Transverse colon (tissue), 4 donors: ENCODE data around the gene ASB13. TPM values are rescaled to one million over a fixed set of nuclear protein-coding genes. Genes with fewer than 3 reads are reported as not detected.

Source experiments
- DNase-seq: peaks from one replicate; pipeline ENCODE4 v3.0.0-alpha.2; 2019
- H3K27ac ChIP-seq, 4 donors: fragments of 200-600 bp; sonication (generic); 2 replicates each; pipeline ENCODE4 v1.5.1; 2016 to 2018; ENCODE audit warnings: inconsistent platforms in 4 of 4
- H3K27me3 ChIP-seq: fragments of 200-600 bp; sonication (generic); 2 replicates; pipeline ENCODE4 v1.5.1; 2017; ENCODE audit warnings: inconsistent platforms
- H3K36me3 ChIP-seq, 4 donors: fragments of 200-600 bp; sonication (generic); 2 replicates each; pipeline ENCODE4 v1.5.1; 2017 to 2019; ENCODE audit warnings: inconsistent platforms in 4 of 4
- H3K4me1 ChIP-seq, 4 donors: fragments of 200-600 bp; sonication (generic); 2 replicates each; pipeline ENCODE4 v1.5.1; 2017 to 2020; ENCODE audit warnings: inconsistent platforms in 4 of 4
- H3K4me3 ChIP-seq, 4 donors: fragments of 200-600 bp; sonication (generic); 1 replicate in 1 of 4; 2 replicates in 3 of 4; pipeline versions ENCODE4 v1.5.1 to v1.6.1; 2017 to 2019; ENCODE audit warnings: inconsistent platforms in 4 of 4
- H3K9me3 ChIP-seq, 2 donors: fragments of 200-600 bp; sonication (generic); 2 replicates each; pipeline ENCODE4 v1.5.1; 2017 to 2019; ENCODE audit warnings: inconsistent platforms in 2 of 2
- CTCF ChIP-seq, 5 experiments: fragments of 200-600 bp in 3 of 5; fragments of 450-650 bp in 2 of 5; sonication (generic) in 3 of 5; IDR thresholded peaks; 1 replicate in 2 of 5; 2 replicates in 3 of 5; pipeline ENCODE4 v1.5.1; 2016 to 2017; ENCODE audit warnings: antibody characterized with exemption in 5 of 5, inconsistent platforms in 3 of 5, mild to moderate bottlenecking in 2 of 5, moderate library complexity in 1 of 5
- EP300 ChIP-seq: sonication (generic); formaldehyde crosslinking; IDR thresholded peaks from one replicate; pipeline ENCODE4 v1.6.1; 2017; ENCODE audit warnings: antibody characterized with exemption, low read depth
- POLR2A ChIP-seq: fragments of 450-650 bp; IDR thresholded peaks from one replicate; pipeline ENCODE4 v1.6.1; 2016; ENCODE audit warnings: antibody characterized with exemption, mild to moderate bottlenecking, moderate library complexity
- POLR2AphosphoS5 ChIP-seq, 3 donors: sonication (generic); formaldehyde crosslinking; IDR thresholded peaks; one replicate each; pipeline ENCODE4 v1.6.1; 2016; ENCODE audit warnings: antibody characterized with exemption in 3 of 3
- WGBS, 2 donors: methylation state at CpG; one replicate each; pipeline ENCODE4 v1.1.5; 2018; ENCODE audit warnings: low coverage in 1 of 2; 5-methylcytosine and 5-hydroxymethylcytosine counted together
- in situ Hi-C, 4 donors: fragments of 200-750 bp; cut with MboI; loops; one replicate each; pipeline versions ENCODE4 v1.15.0 to v1.15.1; 2017; ENCODE audit warnings: low sequenced_read_pairs in 3 of 4, low pct_ligation_motif_present in 1 of 4, low pct_unique_long_range_greater_than_20kb in 1 of 4
- intact Hi-C: fragments of 100-400 bp; cut with DNase I; formaldehyde crosslinking; loops from one replicate; pipeline ENCODE4 v1.15.1; 2023; ENCODE audit warnings: low total_unique reads
- total RNA-seq, 4 donors: library from RNA; depleted of rRNA; stranded (reverse); fragments of >200 nt; gene quantifications; one replicate each; pipeline ENCODE4 v1.1.0, GENCODE V29; 2016

Gene ASB13
- total RNA-seq, 4 donors from 2014 or later, result 14.5 to 73.3 (median 61.0) TPM

DNA sequence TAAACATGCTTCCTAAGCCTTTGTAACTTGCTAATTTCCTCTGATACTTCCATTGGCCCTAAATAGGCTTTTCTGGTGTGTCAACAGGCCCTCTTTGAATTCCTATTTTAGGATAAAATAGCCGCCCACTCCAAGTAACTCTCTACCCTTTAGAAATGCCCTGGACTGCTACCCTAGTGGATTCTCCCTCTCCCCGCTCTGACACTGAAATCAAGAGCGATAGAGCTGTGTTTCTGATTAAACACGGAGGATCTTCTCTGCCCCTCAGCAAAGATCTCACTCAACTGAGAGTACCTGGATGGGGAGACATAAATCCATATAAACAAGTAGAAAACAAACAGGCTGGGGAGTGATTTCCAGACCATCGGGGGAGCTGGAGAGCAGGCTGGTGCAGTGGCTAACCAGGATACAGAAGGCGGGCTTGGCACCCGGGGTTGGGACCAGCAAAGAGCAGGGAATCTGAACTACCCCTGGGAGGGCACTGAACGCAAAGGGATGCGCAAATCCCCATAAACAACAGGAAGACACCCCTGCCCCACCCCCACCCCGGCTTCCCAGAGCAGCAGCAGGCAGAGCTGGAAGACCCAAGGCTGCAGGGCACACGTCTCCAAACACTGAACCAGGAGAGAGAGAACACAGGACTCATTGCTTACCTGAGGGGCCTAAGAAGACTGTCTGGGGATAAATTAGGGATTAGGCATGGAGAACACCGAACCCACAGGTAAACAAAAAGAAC lies 2.5 kb downstream of the ASB13 start:
- Histone ChIP-seq H3K9me3 (no peaks in the 10 kb centered on the region), H3K27me3 (no peaks in the 10 kb centered on the region), H3K4me3 (no peak overlapping the region), H3K27ac (no peak overlapping the region), H3K4me1 (peaks cover 18 to 68% (median 30%) of the 10 kb centered on the region in 4 donors), H3K36me3 (no peaks in the 10 kb centered on the region)
- intact Hi-C loops, result no loop called here
- 69 to 80% methylated on average over 1 to 12 of the region's 12 CpGs for WGBS, 2 donors
- no peak for TF ChIP-seq EP300
- TF ChIP-seq POLR2AphosphoS5 (IDR thresholded peaks at IDR 0.05), result no peak
- TF ChIP-seq CTCF (IDR thresholded peaks at IDR 0.05), result no peak
- no peak for TF ChIP-seq POLR2A
- in situ Hi-C loops, result no loop called here
- no peak for DNase-seq

DNA sequence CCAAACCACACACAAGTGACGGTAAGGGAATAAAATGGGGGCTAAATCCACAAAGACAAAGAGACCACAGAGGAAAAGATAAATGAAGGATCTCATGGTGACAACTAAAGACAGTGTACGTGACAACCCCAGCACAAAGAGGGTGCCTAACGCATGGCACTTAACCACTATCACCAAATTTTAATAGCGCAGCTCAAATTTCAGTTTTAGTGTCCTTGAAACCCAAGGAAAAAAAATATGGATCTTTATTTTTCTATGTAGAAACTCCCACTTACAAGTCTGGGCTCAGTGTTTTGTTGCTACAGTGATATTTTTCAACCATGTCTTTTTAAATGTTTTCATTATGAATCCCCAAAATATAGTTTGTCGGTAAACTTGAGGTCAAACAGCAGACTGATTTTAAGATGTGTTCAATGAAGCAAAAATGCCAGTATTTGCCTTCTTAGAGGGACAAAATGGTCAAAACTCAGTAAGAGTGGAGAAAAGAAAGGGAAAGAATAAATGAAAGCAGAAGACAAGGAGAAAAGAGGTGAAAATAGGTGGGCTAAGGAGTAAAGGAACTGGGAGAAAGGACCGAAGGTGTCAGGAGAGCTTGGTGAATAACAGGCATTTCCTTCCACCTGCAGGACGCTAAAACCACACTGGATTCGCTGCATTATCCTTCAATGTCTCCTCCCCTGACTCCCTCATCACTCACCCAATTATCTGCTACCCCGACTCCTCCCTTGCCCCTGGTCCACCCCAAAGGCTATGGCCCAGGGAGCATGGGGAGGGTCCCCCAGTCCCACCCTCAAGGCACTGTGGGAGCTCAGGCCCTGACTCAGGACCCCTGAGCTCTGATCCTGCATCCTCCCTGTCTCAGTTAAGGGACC lies 3.5 kb downstream of the ASB13 start:
- in situ Hi-C loops (no loop called here), intact Hi-C loops (no loop called here)
- Histone ChIP-seq H3K9me3 (no peaks in the 10 kb centered on the region), H3K27ac (no peak overlapping the region), H3K27me3 (no peaks in the 10 kb centered on the region), H3K36me3 (no peaks in the 10 kb centered on the region), H3K4me3 (no peak overlapping the region), H3K4me1 (peaks cover 18 to 68% (median 30%) of the 10 kb centered on the region in 4 donors)
- no peak for DNase-seq
- no peak for TF ChIP-seq EP300
- TF ChIP-seq POLR2A, result no peak
- TF ChIP-seq POLR2AphosphoS5 (IDR thresholded peaks at IDR 0.05), result no peak
- TF ChIP-seq CTCF (IDR thresholded peaks at IDR 0.05), result no peak
- WGBS, 2 donors, result 73 to 90% methylated on average over 8 to 9 of the region's 9 CpGs

GRCh38 chr10:5661043-5661442 lies 5.4 kb downstream of the ASB13 start:
- Histone ChIP-seq H3K4me1 (peaks cover 13 to 68% (median 30%) of the 10 kb centered on the region in 4 donors), H3K9me3 (no peaks in the 10 kb centered on the region), H3K27ac (peak overlapping the region in 2 of 4 donors; percentile 64 to 75), H3K27me3 (no peaks in the 10 kb centered on the region), H3K4me3 (no peak overlapping the region), H3K36me3 (no peaks in the 10 kb centered on the region)
- intact Hi-C loops, result no loop called here
- DNase-seq, result no peak
- no peak for TF ChIP-seq POLR2A
- no peak for TF ChIP-seq EP300
- TF ChIP-seq CTCF (IDR thresholded peaks at IDR 0.05), result no peak
- TF ChIP-seq POLR2AphosphoS5 (IDR thresholded peaks at IDR 0.05), result no peak
- WGBS, 2 donors, result 86% methylated on average over 6 of the region's 6 CpGs; no CpG with 5 or more reads in 1 of the 2 donors
- in situ Hi-C loops, result no loop called here

- DNase-seq, result peak; percentile 63
- WGBS, 2 donors, result 50 to 92% methylated on average over 2 to 16 of the region's 16 CpGs
- H3K36me3 ChIP-seq, result no peaks in the 10 kb centered on the region
- H3K27me3 ChIP-seq, result no peaks in the 10 kb centered on the region
- H3K27ac ChIP-seq, result peak overlapping the region; percentile 37 to 75 (median 58)
- H3K4me1 ChIP-seq, result peaks cover 11 to 72% (median 30%) of the 10 kb centered on the region in 4 donors
- no peaks in the 10 kb centered on the region for H3K9me3 ChIP-seq
- in situ Hi-C loops (no loop called here), intact Hi-C loops (no loop called here)
- peak; percentile 12 for TF ChIP-seq POLR2A
- no peak for TF ChIP-seq CTCF (IDR thresholded peaks at IDR 0.05)
- peak in 2 of 3 donors; percentile 31 to 57 for TF ChIP-seq POLR2AphosphoS5 (IDR thresholded peaks at IDR 0.05)
- TF ChIP-seq EP300, result no peak
- no peak overlapping the region for H3K4me3 ChIP-seq
Observed at GRCh38 chr10:5659702-5660528, 6.5 kb downstream of the ASB13 start.
